Neural progenitor cell (in vitro differentiated cells): ENCODE results near the gene UNC119B. TPM values are rescaled to one million over a fixed set of nuclear protein-coding genes. Genes with fewer than 3 reads are reported as not detected.

Experiments used
- DNase-seq: peaks from one replicate; pipeline ENCODE4 v3.0.0-alpha.2; 2016; ENCODE audit warnings: low spot score
- H2AFZ ChIP-seq: fragments of 200-600 bp; sonication (generic); replicated peaks from 2 replicates; pipeline ENCODE4 v1.6.1; 2016; ENCODE audit warnings: antibody characterized with exemption
- H3F3A ChIP-seq: fragments of 200-600 bp; sonication (generic); 2 replicates; pipeline ENCODE4 v1.6.1; 2016; ENCODE audit warnings: antibody characterized with exemption, low read depth
- H3K27ac ChIP-seq: fragments of 200-600 bp; sonication (generic); 2 replicates; pipeline ENCODE4 v1.5.1; 2016; ENCODE audit warnings: mild to moderate bottlenecking
- H3K27me3 ChIP-seq: fragments of 200-600 bp; sonication (generic); 2 replicates; pipeline ENCODE4 v1.6.1; 2016; ENCODE audit warnings: mild to moderate bottlenecking, moderate library complexity
- H3K36me3 ChIP-seq: fragments of 200-600 bp; sonication (generic); 2 replicates; pipeline ENCODE4 v1.5.1; 2016
- H3K4me1 ChIP-seq: fragments of 200-600 bp; sonication (generic); 2 replicates; pipeline ENCODE4 v1.6.1; 2016; ENCODE audit warnings: mixed run types
- H3K4me2 ChIP-seq: fragments of 200-600 bp; sonication (generic); 2 replicates; pipeline ENCODE4 v1.6.1; 2016
- H3K4me3 ChIP-seq: fragments of 200-600 bp; sonication (generic); 2 replicates; pipeline ENCODE4 v1.5.1; 2016
- H3K79me2 ChIP-seq: fragments of 200-600 bp; sonication (generic); 2 replicates; pipeline ENCODE4 v1.6.1; 2016; ENCODE audit warnings: low read depth
- H3K9ac ChIP-seq: fragments of 200-600 bp; sonication (generic); 2 replicates; pipeline ENCODE4 v1.6.1; 2016
- H3K9me3 ChIP-seq: fragments of 200-600 bp; sonication (generic); 2 replicates; pipeline ENCODE4 v1.5.1; 2016; ENCODE audit warnings: low read depth
- H4K20me1 ChIP-seq: fragments of 200-600 bp; sonication (generic); 2 replicates; pipeline ENCODE4 v1.6.1; 2016; ENCODE audit warnings: low read depth
- H3K27ac Mint-ChIP-seq: 3 replicates; pipeline ENCODE4 v1.8.0; 2021; ENCODE audit warnings: mixed read lengths
- H3K27me3 Mint-ChIP-seq: 2 replicates; pipeline ENCODE4 v1.8.0; 2022; ENCODE audit warnings: low read depth, mild to moderate bottlenecking, inconsistent platforms, moderate library complexity, mixed read lengths; ENCODE audit not compliant: insufficient read depth
- H3K36me3 Mint-ChIP-seq: 3 replicates; pipeline ENCODE4 v1.8.0; 2021; ENCODE audit warnings: mixed read lengths
- H3K4me1 Mint-ChIP-seq: 3 replicates; pipeline ENCODE4 v1.8.0; 2021; ENCODE audit warnings: mixed read lengths
- H3K4me3 Mint-ChIP-seq: 3 replicates; pipeline ENCODE4 v1.8.0; 2021; ENCODE audit warnings: mild to moderate bottlenecking, moderate library complexity, mixed read lengths
- H3K9me3 Mint-ChIP-seq: 3 replicates; pipeline ENCODE4 v1.8.0; 2020; ENCODE audit warnings: mixed read lengths
- CTCF ChIP-seq: fragments of 200-600 bp; sonication (generic); IDR thresholded peaks from 2 replicates; pipeline ENCODE4 v1.5.1; 2017; ENCODE audit warnings: antibody characterized with exemption, mild to moderate bottlenecking
- EZH2 ChIP-seq: fragments of 200-600 bp; sonication (generic); IDR thresholded peaks from 2 replicates; pipeline ENCODE4 v1.6.1; 2017; ENCODE audit warnings: antibody characterized with exemption, mild to moderate bottlenecking, moderate library complexity
- EZH2phosphoT487 ChIP-seq: fragments of 200-600 bp; sonication (generic); IDR thresholded peaks from 2 replicates; pipeline ENCODE4 v1.6.1; 2017; ENCODE audit warnings: antibody characterized with exemption
- total RNA-seq: library from RNA; depleted of rRNA; stranded (reverse); fragments of >200 nt; gene quantifications from 2 replicates; pipeline ENCODE4 v1.2.3, GENCODE V29; 2015; ENCODE audit warnings: low replicate concordance

Gene UNC119B
- total RNA-seq, 1 donor from 2014 or later = 58.9 TPM

GRCh38 chr12:120706029-120706428 lies 4.2 kb upstream of the UNC119B start:
- Histone ChIP-seq H4K20me1 (peaks cover 2% of the 10 kb centered on the region), H3K4me2 (no peak overlapping the region), H3F3A (peaks cover 5% of the 10 kb centered on the region), H3K36me3 (no peaks in the 10 kb centered on the region), H3K27ac (no peak overlapping the region), H3K79me2 (peaks cover 7% of the 10 kb centered on the region), H3K4me3 (no peak overlapping the region), H2AFZ (no peak overlapping the region), H3K4me1 (peaks cover 6% of the 10 kb centered on the region), H3K9ac (no peak overlapping the region), H3K27me3 (no peaks in the 10 kb centered on the region), H3K9me3 (no peaks in the 10 kb centered on the region)
- H3K4me1 Mint-ChIP-seq = peaks cover 9% of the 10 kb centered on the region
- H3K27ac Mint-ChIP-seq = no peak overlapping the region
- DNase-seq = no peak
- H3K36me3 Mint-ChIP-seq = peaks cover 7% of the 10 kb centered on the region
- H3K27me3 Mint-ChIP-seq = no peaks in the 10 kb centered on the region
- H3K4me3 Mint-ChIP-seq = no peak overlapping the region
- TF ChIP-seq EZH2 (no peak), EZH2phosphoT487 (no peak), CTCF (no peak)
- no peaks in the 10 kb centered on the region for H3K9me3 Mint-ChIP-seq

GRCh38 chr12:120708651-120709050 lies 1.6 kb upstream of the UNC119B start:
- H3F3A ChIP-seq = peaks cover 14% of the 10 kb centered on the region
- no peak for TF ChIP-seq EZH2
- TF ChIP-seq EZH2phosphoT487 = no peak
- no peak for TF ChIP-seq CTCF
- no peaks in the 10 kb centered on the region for H3K36me3 ChIP-seq
- peaks cover 31% of the 10 kb centered on the region for H3K79me2 ChIP-seq
- H3K27me3 ChIP-seq = no peaks in the 10 kb centered on the region
- no peaks in the 10 kb centered on the region for H3K9me3 ChIP-seq
- DNase-seq = no peak
- Mint-ChIP-seq H3K4me1 (peaks cover 27% of the 10 kb centered on the region), H3K27ac (no peak overlapping the region), H3K36me3 (peaks cover 2% of the 10 kb centered on the region), H3K9me3 (no peaks in the 10 kb centered on the region), H3K4me3 (peak overlapping the region; percentile 44), H3K27me3 (no peaks in the 10 kb centered on the region)
- no peak overlapping the region for H3K4me2 ChIP-seq
- H3K27ac ChIP-seq = no peak overlapping the region
- no peak overlapping the region for H2AFZ ChIP-seq
- H4K20me1 ChIP-seq = peaks cover 29% of the 10 kb centered on the region
- H3K4me1 ChIP-seq = peaks cover 20% of the 10 kb centered on the region
- H3K9ac ChIP-seq = no peak overlapping the region
- no peak overlapping the region for H3K4me3 ChIP-seq

- no peak overlapping the region for H3K27ac ChIP-seq
- H3K27ac Mint-ChIP-seq = peak overlapping the region; percentile 47
These were observed 593 bp downstream of the UNC119B start for GRCh38 chr12:120710805-120711296.

More at GRCh38 chr12:120710805-120711296, 593 bp downstream of the UNC119B start:
- peaks cover 14% of the 10 kb centered on the region for H3F3A ChIP-seq
- Mint-ChIP-seq H3K27me3 (peaks cover 3% of the 10 kb centered on the region), H3K4me1 (peaks cover 26% of the 10 kb centered on the region), H3K36me3 (peaks cover 11% of the 10 kb centered on the region), H3K9me3 (no peaks in the 10 kb centered on the region), H3K4me3 (peak overlapping the region; percentile 89)
- no peaks in the 10 kb centered on the region for H3K36me3 ChIP-seq
- peak; percentile 65 for DNase-seq
- peak overlapping the region; percentile 100 for H3K4me2 ChIP-seq
- H3K4me1 ChIP-seq = peaks cover 20% of the 10 kb centered on the region
- H3K9me3 ChIP-seq = no peaks in the 10 kb centered on the region
- no peaks in the 10 kb centered on the region for H3K27me3 ChIP-seq
- H3K79me2 ChIP-seq = peaks cover 49% of the 10 kb centered on the region
- H4K20me1 ChIP-seq = peaks cover 47% of the 10 kb centered on the region
- TF ChIP-seq CTCF (no peak), EZH2 (peak; percentile 1), EZH2phosphoT487 (no peak)
- H3K9ac ChIP-seq = peak overlapping the region; percentile 90
- peak overlapping the region; percentile 100 for H3K4me3 ChIP-seq
- peak overlapping the region; percentile 95 for H2AFZ ChIP-seq
